GM18951 (cell line): Measurements from ENCODE around the gene ITGA4.

ENCODE experiments used
- POLR2A ChIP-seq: IDR thresholded peaks from 4 replicates; pipeline ENCODE4 v1.6.1; 2011; ENCODE audit warnings: mild to moderate bottlenecking; ENCODE audit not compliant: insufficient read length, insufficient read depth; ENCODE audit errors: extremely low read depth
- in situ Hi-C: fragments of 300-500 bp; cut with MboI; formaldehyde crosslinking; loops from one replicate; pipeline ENCODE4 v1.12.0; 2022; ENCODE audit warnings: low sequenced_read_pairs, mixed read lengths, inconsistent platforms; ENCODE audit not compliant: unreplicated experiment

ITGA4 gene

GRCh38 chr2:181463588-181463987, 6.4 kb downstream of the ITGA4 start:
- in situ Hi-C loops, result loop anchor here (10.0 kb wide), 1 partner anchor 359 kb away; no protein-coding TSS in a partner anchor

GRCh38 chr2:181464966-181465365, 7.8 kb downstream of the ITGA4 start:
- in situ Hi-C loops, result loop anchor here (10.0 kb wide), 1 partner anchor 360 kb away; no protein-coding TSS in a partner anchor
- no peak for TF ChIP-seq POLR2A

More at GRCh38 chr2:181463588-181463987, 6.4 kb downstream of the ITGA4 start:
- no peak for TF ChIP-seq POLR2A

DNA sequence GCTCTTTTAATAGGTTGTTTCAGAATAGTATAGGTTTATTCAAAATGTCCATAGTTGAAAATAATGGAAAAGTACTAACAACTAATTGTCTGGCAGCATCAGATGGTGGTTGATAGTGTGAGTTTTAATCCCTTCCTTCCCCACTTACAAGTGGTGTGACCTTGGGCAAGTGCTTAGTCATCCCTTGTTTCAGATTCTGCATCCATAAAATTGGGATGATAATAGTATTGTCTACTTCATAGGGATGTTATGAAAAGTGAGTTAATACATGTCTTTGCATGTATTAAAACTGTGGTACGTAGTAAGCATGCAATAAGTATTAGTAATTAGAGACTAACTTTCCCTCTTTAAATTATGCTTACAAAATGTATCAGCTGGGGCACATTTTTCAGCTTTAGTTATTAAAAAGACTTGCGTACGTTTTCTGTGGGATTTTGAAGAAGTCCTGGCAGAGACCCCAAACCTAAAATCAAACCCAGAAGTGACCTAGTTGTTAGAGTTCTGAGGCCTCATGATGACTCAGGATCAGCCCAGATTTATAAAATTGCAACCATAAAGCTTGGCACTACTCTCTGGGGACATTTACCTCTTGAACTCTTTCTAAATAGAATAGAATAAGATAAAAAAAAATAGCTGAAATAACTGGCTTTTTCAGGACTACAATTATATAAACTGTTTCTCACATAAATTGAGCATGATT, 8.6 kb downstream of the ITGA4 start:
- in situ Hi-C loops, result loop anchor here (10.0 kb wide), 1 partner anchor 361 kb away; no protein-coding TSS in a partner anchor
- no peak for TF ChIP-seq POLR2A

- in situ Hi-C loops, result loop anchor here (10.0 kb wide), 1 partner anchor 362 kb away; no protein-coding TSS in a partner anchor
- TF ChIP-seq POLR2A, result no peak
Measured at GRCh38 chr2:181466661-181467576, 9.7 kb downstream of the ITGA4 start.

GRCh38 chr2:181467966-181468707, 11.0 kb downstream of the ITGA4 start:
- TF ChIP-seq POLR2A, result no peak

GRCh38 chr2:181468811-181469210, 11.6 kb downstream of the ITGA4 start:
- in situ Hi-C loops, result loop anchor here (10.0 kb wide), 1 partner anchor 364 kb away; no protein-coding TSS in a partner anchor

More at GRCh38 chr2:181467966-181468707, 11.0 kb downstream of the ITGA4 start:
- in situ Hi-C loops, result loop anchor here (10.0 kb wide), 1 partner anchor 363 kb away; no protein-coding TSS in a partner anchor

GRCh38 chr2:181471226-181471625, 14.0 kb downstream of the ITGA4 start:
- no peak for TF ChIP-seq POLR2A
- in situ Hi-C loops, result no loop called here

More at GRCh38 chr2:181468811-181469210, 11.6 kb downstream of the ITGA4 start:
- TF ChIP-seq POLR2A, result no peak

DNA sequence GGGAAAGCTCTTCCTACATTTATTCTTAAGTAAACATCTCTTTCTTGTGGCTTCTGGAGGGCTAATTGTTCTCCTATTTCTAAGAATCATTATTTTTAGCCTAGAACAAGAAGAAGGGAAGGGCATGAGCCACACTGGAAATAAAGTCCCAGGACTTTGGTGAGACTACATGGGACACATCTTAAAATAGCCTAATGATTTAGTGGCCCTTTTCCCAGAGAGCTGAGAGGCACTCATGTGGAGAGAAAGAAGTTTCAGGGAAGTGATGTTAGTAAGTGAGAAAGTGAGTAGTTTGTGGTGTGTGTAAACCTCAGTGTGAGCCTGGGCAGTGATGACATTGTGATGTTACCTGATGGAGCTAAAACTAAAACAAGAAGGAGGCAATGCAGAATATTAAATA, 14.6 kb downstream of the ITGA4 start:
- in situ Hi-C loops, result no loop called here
- no peak for TF ChIP-seq POLR2A

DNA sequence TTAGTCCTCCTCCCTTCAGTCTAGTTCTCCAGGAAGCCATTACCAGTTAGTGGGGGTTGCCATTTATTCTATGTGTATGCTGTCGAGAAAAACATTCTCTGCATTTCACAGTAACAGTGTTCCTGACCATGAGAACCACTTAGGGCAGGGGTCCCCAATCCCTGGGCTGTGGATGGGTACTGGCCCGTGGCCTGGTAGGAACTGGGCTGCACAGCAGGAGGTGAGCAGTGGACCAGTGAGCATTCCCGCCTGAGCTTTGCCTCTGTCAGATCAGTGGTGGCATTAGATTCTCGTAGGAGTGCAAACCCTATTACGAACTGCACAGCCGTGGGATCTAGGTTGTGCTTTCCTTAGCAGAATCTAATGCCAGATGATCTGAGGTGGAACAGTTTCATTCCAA, 15.8 kb downstream of the ITGA4 start:
- in situ Hi-C loops, result no loop called here
- TF ChIP-seq POLR2A, result no peak

DNA sequence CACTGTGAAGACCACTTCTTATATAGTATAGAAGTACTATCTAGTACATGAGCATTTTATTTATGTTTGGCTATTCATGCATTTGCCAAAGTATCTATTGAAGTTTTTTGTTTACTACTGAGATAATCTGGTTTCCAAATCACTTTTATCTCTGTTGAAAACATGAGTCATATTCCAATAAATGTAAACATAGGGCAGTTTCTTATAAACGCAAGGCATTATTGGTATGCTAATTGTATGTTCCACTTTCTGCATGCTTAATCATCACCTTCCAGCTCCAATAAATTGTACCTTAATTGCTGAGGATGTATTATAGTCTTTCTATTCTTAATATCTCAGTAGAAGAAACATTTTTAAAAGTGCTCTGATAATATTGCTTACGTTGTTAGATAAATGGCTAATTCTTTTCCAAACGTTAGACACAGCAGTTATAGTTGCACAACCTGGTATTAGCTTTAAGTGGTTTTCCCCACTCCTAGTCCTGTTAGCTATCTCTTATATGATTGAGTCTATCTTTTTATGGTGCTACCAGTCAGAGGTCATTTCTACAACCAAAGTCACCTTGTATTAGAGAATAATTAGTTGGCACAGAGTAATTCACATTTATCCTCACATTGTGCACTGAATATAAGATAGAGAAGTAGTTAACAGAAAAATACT, 17.2 kb downstream of the ITGA4 start:
- in situ Hi-C loops, result no loop called here
- TF ChIP-seq POLR2A, result no peak

- no peak for TF ChIP-seq POLR2A
- in situ Hi-C loops, result no loop called here
Measured at GRCh38 chr2:181483211-181483610, 26.0 kb downstream of the ITGA4 start.

DNA sequence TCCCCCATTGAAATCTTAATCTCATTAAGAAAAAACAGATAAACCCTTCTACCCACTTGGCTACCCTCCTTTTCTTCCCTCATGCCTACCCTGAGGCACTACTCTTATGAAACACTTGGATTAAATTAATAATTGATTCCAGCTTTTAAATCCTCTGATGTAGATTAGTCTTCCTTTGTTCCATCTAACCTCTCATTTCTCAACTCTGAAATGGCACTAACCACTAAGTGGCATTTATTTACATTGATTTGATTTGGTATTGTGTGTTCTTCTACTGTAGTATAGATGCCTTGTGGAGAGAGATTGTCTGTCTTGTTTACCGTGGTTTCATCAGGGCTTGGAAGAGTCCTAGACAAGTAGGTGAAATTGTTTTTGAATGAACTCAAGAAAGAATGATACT, 26.7 kb downstream of the ITGA4 start:
- in situ Hi-C loops, result no loop called here
- TF ChIP-seq POLR2A, result no peak

GRCh38 chr2:181484851-181485637, 27.9 kb downstream of the ITGA4 start:
- in situ Hi-C loops, result no loop called here

More at GRCh38 chr2:181484851-181485637, 27.9 kb downstream of the ITGA4 start:
- no peak for TF ChIP-seq POLR2A
